Transverse colon (tissue), 4 donors: ENCODE measurements around the gene SLIT1. TPM values are rescaled to one million over a fixed set of nuclear protein-coding genes. Genes with fewer than 3 reads are reported as not detected.

Experiments
- DNase-seq: peaks from one replicate; pipeline ENCODE4 v3.0.0-alpha.2; 2019
- H3K27ac ChIP-seq, 4 donors: fragments of 200-600 bp; sonication (generic); 2 replicates each; pipeline ENCODE4 v1.5.1; 2016 to 2018; ENCODE audit warnings: inconsistent platforms in 4 of 4
- H3K27me3 ChIP-seq: fragments of 200-600 bp; sonication (generic); 2 replicates; pipeline ENCODE4 v1.5.1; 2017; ENCODE audit warnings: inconsistent platforms
- H3K36me3 ChIP-seq, 4 donors: fragments of 200-600 bp; sonication (generic); 2 replicates each; pipeline ENCODE4 v1.5.1; 2017 to 2019; ENCODE audit warnings: inconsistent platforms in 4 of 4
- H3K4me1 ChIP-seq, 4 donors: fragments of 200-600 bp; sonication (generic); 2 replicates each; pipeline ENCODE4 v1.5.1; 2017 to 2020; ENCODE audit warnings: inconsistent platforms in 4 of 4
- H3K4me3 ChIP-seq, 4 donors: fragments of 200-600 bp; sonication (generic); 1 replicate in 1 of 4; 2 replicates in 3 of 4; pipeline versions ENCODE4 v1.5.1 to v1.6.1; 2017 to 2019; ENCODE audit warnings: inconsistent platforms in 4 of 4
- H3K9me3 ChIP-seq, 2 donors: fragments of 200-600 bp; sonication (generic); 2 replicates each; pipeline ENCODE4 v1.5.1; 2017 to 2019; ENCODE audit warnings: inconsistent platforms in 2 of 2
- EP300 ChIP-seq: sonication (generic); formaldehyde crosslinking; IDR thresholded peaks from one replicate; pipeline ENCODE4 v1.6.1; 2017; ENCODE audit warnings: antibody characterized with exemption, low read depth
- POLR2A ChIP-seq: fragments of 450-650 bp; IDR thresholded peaks from one replicate; pipeline ENCODE4 v1.6.1; 2016; ENCODE audit warnings: antibody characterized with exemption, mild to moderate bottlenecking, moderate library complexity
- POLR2AphosphoS5 ChIP-seq, 3 donors: sonication (generic); formaldehyde crosslinking; IDR thresholded peaks; one replicate each; pipeline ENCODE4 v1.6.1; 2016; ENCODE audit warnings: antibody characterized with exemption in 3 of 3
- WGBS, 2 donors: methylation state at CpG; one replicate each; pipeline ENCODE4 v1.1.5; 2018; ENCODE audit warnings: low coverage in 1 of 2; 5-methylcytosine and 5-hydroxymethylcytosine counted together
- in situ Hi-C, 4 donors: fragments of 200-750 bp; cut with MboI; loops; one replicate each; pipeline versions ENCODE4 v1.15.0 to v1.15.1; 2017; ENCODE audit warnings: low sequenced_read_pairs in 3 of 4, low pct_ligation_motif_present in 1 of 4, low pct_unique_long_range_greater_than_20kb in 1 of 4
- intact Hi-C: fragments of 100-400 bp; cut with DNase I; formaldehyde crosslinking; loops from one replicate; pipeline ENCODE4 v1.15.1; 2023; ENCODE audit warnings: low total_unique reads
- total RNA-seq, 4 donors: library from RNA; depleted of rRNA; stranded (reverse); fragments of >200 nt; gene quantifications; one replicate each; pipeline ENCODE4 v1.1.0, GENCODE V29; 2016
- TF ChIP-seq, protein P1 (sequence below), 5 experiments: fragments of 200-600 bp in 3 of 5; fragments of 450-650 bp in 2 of 5; sonication (generic) in 3 of 5; IDR thresholded peaks; 1 replicate in 2 of 5; 2 replicates in 3 of 5; pipeline ENCODE4 v1.5.1; 2016 to 2017; ENCODE audit warnings: antibody characterized with exemption in 5 of 5, inconsistent platforms in 3 of 5, mild to moderate bottlenecking in 2 of 5, moderate library complexity in 1 of 5

SLIT1 gene
- total RNA-seq, 4 donors from 2014 or later: 0.27 to 1.9 (median 0.32) TPM; not detected in 1

DNA sequence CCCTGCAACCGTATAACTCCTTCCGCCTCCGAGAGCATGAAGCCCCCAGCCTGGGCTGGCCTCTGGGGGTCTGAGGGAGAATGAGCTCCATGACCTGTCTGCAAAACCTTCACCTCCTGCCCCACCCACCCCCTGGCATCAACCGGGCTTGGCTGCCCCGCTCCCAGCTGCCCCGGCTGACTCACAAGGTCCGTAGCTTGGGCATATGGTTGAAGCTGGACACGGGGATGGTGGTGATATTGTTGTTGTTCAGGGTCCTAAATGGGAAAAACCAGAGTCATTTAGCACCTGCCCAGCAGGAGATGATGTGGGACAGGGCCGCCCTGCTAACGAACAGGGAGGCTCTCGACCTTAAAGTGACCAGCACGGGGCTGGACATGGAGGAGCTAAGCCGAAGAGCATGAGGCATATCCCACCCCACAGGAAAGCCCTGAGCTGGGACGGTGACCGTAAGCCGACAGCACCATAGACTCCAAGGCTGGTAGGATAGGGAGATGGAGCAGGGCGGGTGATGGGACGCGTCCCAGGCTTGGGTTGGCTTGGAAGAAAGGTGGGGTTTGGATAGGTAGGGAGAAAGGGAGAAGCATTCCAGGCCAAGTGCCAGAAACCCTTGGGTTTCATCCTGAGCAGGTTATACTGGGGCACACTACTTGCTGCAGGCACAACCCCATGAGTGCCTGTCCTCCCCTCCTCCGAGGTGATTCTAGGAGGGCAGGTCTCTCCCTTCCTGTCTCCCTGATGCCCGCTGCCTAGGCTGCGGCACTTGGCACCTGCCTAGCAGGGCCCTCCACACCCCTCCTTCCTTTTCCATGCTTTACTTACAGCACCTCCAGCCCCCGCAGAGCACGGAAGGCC lies 121.5 kb downstream of the SLIT1 start:
- no peak for DNase-seq
- intact Hi-C loops: loop anchor here (1.0 kb wide), 1 partner anchor 38 kb away; no protein-coding TSS in a partner anchor
- in situ Hi-C loops: loop anchor here in 1 of 4 donors (25.0 kb wide), 1 partner anchor 298 kb away; no protein-coding TSS in a partner anchor

DNA sequence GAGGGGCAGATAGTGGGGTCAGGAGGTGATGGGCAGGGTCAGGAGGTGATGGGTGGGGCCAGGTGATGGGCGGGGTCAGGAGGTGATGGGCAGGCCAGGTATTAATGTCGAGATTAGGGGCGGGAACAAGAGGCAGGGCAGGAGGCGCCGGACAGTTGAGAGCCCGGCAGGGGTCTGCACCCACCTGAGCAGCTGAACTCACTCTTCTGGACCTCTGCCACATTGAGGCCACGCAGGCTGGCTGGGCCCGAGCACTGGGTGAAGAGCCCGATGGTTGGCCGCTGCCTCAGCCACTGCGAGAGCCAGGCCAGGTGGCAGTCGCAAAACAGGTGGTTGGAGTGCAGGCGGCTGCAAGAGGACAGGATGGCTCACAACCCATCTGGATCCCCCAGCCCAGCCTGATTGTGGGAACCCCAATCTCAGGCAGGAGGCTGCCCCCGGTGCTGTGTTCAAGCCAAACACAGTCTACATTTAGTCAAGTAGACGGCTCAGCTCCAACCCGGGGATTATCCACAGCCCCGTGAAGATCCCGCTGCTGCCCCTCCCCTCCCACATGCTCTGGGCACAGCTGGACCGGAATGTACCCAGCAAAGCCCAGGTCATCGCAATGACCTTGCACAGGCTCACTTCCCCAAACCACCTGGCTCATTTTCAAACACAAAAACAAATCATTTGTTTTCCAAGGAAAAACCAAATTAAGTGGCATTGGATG lies 122.3 kb downstream of the SLIT1 start:
- H3K9me3 ChIP-seq: no peaks in the 10 kb centered on the region
- no peaks in the 10 kb centered on the region for H3K27me3 ChIP-seq
- H3K4me1 ChIP-seq: no peaks in the 10 kb centered on the region
- no peak overlapping the region for H3K27ac ChIP-seq
- H3K36me3 ChIP-seq: no peaks in the 10 kb centered on the region
- TF ChIP-seq POLR2AphosphoS5 (IDR thresholded peaks at IDR 0.05) (no peak), EP300 (no peak), POLR2A (no peak)
- TF ChIP-seq, protein P1, sequence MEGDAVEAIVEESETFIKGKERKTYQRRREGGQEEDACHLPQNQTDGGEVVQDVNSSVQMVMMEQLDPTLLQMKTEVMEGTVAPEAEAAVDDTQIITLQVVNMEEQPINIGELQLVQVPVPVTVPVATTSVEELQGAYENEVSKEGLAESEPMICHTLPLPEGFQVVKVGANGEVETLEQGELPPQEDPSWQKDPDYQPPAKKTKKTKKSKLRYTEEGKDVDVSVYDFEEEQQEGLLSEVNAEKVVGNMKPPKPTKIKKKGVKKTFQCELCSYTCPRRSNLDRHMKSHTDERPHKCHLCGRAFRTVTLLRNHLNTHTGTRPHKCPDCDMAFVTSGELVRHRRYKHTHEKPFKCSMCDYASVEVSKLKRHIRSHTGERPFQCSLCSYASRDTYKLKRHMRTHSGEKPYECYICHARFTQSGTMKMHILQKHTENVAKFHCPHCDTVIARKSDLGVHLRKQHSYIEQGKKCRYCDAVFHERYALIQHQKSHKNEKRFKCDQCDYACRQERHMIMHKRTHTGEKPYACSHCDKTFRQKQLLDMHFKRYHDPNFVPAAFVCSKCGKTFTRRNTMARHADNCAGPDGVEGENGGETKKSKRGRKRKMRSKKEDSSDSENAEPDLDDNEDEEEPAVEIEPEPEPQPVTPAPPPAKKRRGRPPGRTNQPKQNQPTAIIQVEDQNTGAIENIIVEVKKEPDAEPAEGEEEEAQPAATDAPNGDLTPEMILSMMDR (IDR thresholded peaks at IDR 0.05): no peak
- DNase-seq: no peak
- in situ Hi-C loops (loop anchor here in 1 of 4 donors (25.0 kb wide), 1 partner anchor 299 kb away; no protein-coding TSS in a partner anchor), intact Hi-C loops (loop anchor here (1.0 kb wide), 1 partner anchor 39 kb away; no protein-coding TSS in a partner anchor)
- WGBS, 2 donors: 50 to 76% methylated on average over 1 to 19 of the region's 20 CpGs
- no peak overlapping the region for H3K4me3 ChIP-seq

More for the DNA sequence above, 121.5 kb downstream of the SLIT1 start:
- Histone ChIP-seq H3K4me3 (no peak overlapping the region), H3K27ac (no peak overlapping the region), H3K4me1 (no peaks in the 10 kb centered on the region), H3K27me3 (no peaks in the 10 kb centered on the region), H3K36me3 (no peaks in the 10 kb centered on the region), H3K9me3 (no peaks in the 10 kb centered on the region)
- WGBS, 2 donors: 78% methylated on average over 24 of the region's 24 CpGs; no CpG with 5 or more reads in 1 of the 2 donors
- TF ChIP-seq POLR2A: no peak
- TF ChIP-seq EP300: no peak
- TF ChIP-seq, protein P1 (IDR thresholded peaks at IDR 0.05): no peak
- no peak for TF ChIP-seq POLR2AphosphoS5 (IDR thresholded peaks at IDR 0.05)

DNA sequence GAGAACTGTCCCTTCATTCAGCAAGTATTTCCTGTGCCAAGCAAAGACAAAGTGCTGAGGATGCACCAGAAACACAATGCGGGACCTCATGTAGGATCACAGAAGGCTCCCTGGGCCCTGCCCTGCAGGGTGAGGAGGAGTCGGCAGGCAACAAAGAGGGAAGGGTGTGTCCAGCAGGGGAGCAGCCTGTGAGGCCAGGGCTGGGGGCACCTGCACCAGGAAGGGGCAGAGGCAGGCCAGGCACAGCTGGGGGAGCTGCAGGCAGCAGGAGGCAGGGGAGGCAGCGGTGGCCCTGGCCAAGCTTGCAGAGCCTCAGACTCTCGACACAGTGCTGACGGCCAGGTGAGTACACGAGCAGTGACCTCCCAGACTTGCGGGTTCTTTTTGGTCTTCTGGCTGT lies 123.3 kb downstream of the SLIT1 start:
- no peaks in the 10 kb centered on the region for H3K27me3 ChIP-seq
- H3K4me1 ChIP-seq: no peaks in the 10 kb centered on the region
- TF ChIP-seq, protein P1 (IDR thresholded peaks at IDR 0.05): no peak
- TF ChIP-seq POLR2A: no peak
- TF ChIP-seq EP300: no peak
- TF ChIP-seq POLR2AphosphoS5 (IDR thresholded peaks at IDR 0.05): no peak
- no peaks in the 10 kb centered on the region for H3K36me3 ChIP-seq
- DNase-seq: no peak
- no peak overlapping the region for H3K4me3 ChIP-seq
- in situ Hi-C loops (loop anchor here in 1 of 4 donors (25.0 kb wide), 1 partner anchor 300 kb away; no protein-coding TSS in a partner anchor), intact Hi-C loops (no loop called here)
- 83% methylated on average over 7 of the region's 7 CpGs; no CpG with 5 or more reads in 1 of the 2 donors for WGBS, 2 donors
- H3K27ac ChIP-seq: no peak overlapping the region
- H3K9me3 ChIP-seq: no peaks in the 10 kb centered on the region

DNA sequence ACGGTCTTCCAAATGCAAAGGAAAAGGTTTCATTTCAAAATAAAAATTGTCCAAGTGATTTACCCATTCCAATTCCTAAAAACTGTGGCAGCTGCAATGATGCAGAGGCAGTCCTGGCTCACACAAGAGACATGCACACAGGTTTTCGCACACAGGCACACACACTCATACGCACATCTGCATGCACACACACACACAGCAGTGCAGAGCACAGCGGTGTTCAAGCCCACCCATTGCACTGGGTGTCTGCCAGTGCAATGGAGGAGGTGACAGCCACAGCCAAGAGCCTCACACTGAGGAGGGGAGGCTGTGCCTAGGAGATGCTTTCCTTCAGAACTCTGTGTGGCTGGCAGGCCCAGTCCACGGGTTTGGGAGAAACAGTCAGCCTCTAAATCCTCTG lies 123.7 kb downstream of the SLIT1 start:
- 81 to 85% methylated on average over 3 to 5 of the region's 5 CpGs for WGBS, 2 donors
- Histone ChIP-seq H3K36me3 (no peaks in the 10 kb centered on the region), H3K27me3 (no peaks in the 10 kb centered on the region), H3K4me1 (no peaks in the 10 kb centered on the region), H3K4me3 (no peak overlapping the region), H3K27ac (no peak overlapping the region), H3K9me3 (no peaks in the 10 kb centered on the region)
- no peak for DNase-seq
- TF ChIP-seq, protein P1 (IDR thresholded peaks at IDR 0.05): no peak
- no peak for TF ChIP-seq POLR2A
- no peak for TF ChIP-seq POLR2AphosphoS5 (IDR thresholded peaks at IDR 0.05)
- TF ChIP-seq EP300: no peak
- in situ Hi-C loops: loop anchor here in 1 of 4 donors (25.0 kb wide), 1 partner anchor 300 kb away; no protein-coding TSS in a partner anchor
- intact Hi-C loops: no loop called here
